GM19467 (cell line): Measurements from ENCODE around the gene MS4A14.
A peak's percentile ranks its signal among the peaks of the same experiment; 100 is the strongest.
"Not testable (repeated sequence)": the region's sequence is repeated elsewhere in the genome, so short reads cannot be mapped to it uniquely, and the experiment has no call there.

Experiments
- ATAC-seq: cut with Tn5 transposase; IDR thresholded peaks from one replicate; pipeline ENCODE4 v1.9.1; 2021; ENCODE audit warnings: mild to moderate bottlenecking, moderate library complexity; ENCODE audit not compliant: unreplicated experiment

Gene MS4A14, protein sequence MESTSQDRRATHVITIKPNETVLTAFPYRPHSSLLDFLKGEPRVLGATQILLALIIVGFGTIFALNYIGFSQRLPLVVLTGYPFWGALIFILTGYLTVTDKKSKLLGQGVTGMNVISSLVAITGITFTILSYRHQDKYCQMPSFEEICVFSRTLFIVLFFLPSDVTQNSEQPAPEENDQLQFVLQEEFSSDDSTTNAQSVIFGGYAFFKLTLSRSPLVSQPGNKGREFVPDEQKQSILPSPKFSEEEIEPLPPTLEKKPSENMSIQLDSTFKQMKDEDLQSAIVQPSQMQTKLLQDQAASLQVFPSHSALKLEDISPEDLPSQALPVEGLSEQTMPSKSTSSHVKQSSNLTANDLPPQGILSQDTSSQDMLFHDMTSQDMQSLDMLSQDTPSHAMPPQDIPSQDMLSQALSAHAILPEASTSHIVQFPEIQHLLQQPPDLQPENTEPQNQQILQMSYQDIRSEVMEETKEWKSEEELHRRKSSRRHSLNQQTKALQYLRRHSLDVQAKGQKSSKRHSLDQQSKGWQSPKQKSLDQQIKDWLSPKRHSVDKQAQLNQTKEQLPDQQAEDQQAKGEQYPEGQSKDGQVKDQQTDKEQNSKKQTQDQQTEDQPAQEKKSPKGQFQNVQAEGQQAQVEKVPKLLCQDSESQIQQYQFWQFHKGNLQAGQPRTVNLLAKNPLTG

DNA sequence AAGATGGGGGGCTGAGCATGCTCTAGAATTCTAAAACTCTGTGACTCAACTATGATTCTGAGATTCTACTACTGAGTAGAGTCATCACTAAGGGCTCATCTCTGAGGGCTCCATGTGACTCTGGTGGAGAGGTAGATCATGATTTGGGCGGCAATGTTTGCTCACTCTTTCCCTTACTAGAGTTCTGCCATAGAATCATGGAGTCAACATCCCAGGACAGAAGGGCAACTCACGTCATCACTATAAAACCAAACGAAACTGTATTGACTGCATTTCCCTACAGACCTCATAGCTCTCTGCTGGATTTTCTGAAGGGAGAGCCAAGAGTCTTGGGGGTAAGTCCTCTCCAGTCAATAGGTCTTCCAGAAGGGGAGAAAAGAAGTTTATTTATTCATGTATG, at the start of gene MS4A14:
TSS of gene MS4A14 (plus strand) at position 78 of the 400 bp plus-strand sequence. CDS start at position 198, 120 bp downstream.
- no peak for ATAC-seq

DNA sequence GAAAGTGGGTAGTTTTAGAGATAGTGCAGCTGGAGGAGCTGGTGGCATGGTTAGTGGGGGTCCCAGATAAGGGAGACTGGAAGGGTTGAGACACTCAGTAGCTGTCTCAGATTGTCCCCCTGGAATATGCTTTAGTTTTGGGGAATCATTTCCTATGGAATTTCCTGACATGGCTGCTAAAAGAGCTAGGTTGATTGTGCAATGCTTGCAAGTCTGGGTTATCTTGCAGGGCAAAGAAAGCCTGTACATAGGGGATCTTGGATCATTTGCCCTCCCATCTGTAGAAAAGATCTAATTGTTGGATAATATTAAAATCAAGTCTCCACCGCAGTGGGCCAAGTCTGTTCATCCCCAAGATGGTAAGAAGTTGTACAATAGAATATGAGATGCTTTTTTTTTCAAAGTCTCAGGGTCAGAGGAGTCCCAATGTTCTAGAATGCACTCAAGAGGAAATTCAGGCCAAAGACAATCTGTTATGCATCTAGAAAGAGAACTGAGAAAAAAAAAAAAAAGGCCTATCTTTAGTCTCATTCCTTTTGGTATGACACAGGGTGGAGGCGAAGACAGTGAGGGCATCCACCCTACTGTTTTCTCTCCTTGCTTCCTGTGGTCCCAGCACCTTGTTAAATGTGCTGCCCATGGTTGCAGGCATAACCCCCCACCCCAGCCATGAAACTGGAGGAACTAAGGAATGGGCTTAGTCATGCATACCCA, 49.0 kb upstream of the MS4A14 start:
- ATAC-seq: no peak

DNA sequence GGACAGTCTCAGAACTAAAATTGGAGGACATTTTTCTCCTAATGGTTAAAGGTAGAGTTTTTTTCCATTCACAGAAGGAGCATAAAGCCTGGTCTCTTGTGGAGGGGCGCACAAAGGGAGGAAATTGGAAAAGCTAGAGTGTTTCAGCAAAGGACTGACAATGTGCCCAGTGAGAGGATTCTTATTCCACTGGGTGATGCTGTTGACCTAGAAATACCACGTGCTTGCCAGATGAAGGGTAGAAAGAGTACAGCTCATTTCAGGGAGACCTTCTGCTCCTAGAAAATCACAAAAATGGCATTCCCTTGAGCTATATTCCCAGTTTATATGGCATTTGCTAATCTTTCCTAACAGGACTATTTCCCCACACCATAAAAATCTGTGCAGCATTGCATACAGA, 48.1 kb upstream of the MS4A14 start:
- no peak for ATAC-seq

DNA sequence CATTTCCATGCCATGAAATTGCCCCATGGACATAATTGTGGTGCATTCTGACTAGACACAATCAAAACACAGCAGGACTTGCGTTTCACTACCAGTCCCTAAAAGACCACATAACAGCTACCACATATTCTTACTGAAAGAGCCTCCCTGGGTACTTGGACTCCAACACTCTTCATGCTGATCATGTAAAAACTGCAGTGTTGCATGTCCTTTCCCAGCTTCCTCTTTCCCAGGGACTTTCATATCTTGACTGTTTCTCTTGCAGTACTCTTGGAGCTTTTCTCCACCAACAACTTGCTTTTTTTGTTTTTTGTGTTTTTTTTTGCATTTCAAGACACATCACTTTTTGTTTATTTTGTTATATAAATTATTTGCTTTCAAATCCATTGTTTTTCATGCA, 46.3 kb upstream of the MS4A14 start:
- ATAC-seq: no peak

DNA sequence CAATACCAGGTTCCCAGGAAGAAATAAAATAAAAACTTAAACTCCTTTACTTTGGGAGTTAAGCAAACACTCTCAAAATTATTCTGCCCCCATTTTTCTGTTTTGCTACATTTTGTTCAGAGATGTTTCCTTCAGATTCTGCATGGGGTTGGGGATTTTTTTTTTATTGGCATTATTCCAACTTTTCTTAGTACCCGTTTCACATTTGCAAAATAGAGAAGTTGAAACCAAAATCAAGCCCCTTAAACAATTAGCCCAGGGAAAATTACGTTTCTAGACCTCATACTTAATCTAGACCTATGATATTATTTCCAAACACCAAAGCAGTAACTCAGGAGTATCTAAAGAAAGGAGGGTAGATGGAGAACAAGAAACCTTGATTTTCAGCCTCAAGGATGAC, 38.5 kb upstream of the MS4A14 start:
- no peak for ATAC-seq

DNA sequence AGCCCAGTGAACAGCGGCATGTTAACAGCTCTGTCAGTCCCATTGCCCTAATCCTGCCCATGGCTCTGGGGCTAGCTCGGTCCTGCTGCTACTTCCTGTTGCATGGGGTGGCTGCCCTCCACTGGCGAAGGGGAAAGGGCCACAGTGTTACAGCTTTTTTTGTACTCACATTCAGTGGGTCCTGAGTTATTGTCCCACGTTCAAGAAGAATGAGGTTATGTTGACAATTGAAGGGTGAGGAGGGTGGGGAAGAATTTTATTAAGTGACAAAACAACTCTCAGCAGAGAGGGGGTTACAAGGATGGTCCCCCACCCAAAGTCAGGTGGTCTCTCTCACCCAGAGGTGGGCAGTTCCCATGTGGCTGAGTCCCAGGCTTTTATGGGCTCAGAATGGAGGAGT, 35.6 kb upstream of the MS4A14 start:
- ATAC-seq: no peak

DNA sequence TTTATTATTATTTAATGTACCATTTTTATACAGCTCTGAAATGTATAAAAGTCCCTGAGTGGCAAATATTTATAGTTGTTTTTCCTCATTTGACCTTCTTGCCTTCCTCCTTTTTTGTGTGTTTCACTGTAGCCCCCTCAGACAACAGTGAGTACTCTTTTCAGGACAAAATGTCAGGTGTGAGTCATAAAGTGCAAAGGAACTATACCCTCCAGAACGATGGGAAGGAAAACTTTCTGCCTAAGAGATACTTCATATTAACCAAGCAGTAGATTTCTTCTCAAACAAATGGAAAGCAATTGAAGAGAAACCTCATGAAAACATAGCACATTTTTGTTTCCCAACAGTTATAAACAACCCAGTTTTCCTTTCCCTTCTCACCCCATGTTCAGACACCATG, 34.0 kb upstream of the MS4A14 start:
- no peak for ATAC-seq

DNA sequence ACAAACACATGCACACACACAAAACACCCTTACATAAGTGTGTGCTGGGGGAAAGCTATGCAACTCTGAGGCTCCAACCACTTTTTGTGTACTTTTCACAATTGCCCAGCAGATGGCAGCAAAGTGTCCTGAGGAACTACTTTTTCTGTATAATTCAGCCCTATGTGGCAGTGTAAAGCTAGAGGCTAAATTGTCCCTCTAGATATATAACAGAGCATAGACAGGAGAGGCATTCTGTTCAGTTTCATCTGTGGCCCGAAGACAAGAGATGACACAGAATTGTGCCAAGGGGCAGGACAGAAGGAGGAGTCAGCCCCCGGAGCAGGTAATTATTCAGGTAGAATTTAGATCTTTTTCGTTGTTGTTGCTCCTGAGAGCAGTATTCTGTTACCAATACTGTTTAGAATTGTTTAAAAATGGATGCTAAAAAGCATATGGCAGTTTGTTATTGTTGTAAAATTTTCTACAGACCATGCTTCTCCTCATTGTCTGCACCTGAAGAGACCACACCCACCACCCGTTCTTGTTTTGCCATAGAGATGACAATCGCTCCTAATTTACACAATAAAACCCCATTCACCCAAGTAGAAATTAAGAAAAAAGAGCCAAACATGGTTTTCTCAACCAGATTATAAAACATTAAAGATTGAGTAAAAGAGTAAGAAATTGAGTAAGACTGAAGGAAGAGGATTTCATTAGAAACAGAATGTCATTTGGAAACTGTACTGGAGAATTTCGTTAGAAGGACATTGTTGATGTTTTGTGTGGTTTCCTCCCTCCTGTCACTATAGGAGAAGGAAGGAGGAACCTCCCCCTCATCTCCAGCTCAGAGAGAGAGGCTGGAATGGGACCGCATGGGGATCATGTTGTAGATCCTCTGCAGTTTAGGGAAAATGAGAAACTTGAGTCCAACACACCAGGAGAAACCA, 32.5 kb upstream of the MS4A14 start:
- ATAC-seq: no peak

DNA sequence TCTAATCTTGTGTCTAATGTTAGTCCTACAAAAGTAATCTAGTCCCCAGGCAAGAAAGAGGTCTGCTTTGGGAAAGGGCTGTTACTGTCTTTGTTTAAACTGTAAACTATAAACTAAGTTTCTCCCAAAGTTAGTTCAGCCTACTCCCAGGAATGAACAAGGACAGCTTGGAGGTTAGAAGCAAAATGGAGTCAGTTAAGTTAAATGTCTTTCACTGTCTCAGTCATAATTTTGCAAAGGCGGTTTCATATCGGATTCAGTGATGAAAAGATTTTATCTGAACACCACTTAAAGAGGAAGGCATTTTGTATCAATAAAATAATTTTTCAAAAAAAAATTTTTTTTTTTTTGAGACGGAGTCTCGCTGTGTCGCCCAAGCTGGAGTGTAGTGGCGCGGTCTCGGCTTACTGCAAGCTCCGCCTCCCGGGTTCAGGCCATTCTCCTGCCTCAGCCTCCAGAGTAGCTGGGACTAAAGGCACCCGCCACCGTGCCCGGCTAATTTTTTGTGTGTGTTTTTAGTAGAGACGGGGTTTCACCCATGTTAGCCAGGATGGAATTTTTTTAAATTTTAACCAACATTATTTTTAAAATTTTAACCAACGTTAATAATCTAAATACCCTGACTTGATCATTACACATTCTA, 29.9 kb upstream of the MS4A14 start:
- ATAC-seq: not testable (repeated sequence)

DNA sequence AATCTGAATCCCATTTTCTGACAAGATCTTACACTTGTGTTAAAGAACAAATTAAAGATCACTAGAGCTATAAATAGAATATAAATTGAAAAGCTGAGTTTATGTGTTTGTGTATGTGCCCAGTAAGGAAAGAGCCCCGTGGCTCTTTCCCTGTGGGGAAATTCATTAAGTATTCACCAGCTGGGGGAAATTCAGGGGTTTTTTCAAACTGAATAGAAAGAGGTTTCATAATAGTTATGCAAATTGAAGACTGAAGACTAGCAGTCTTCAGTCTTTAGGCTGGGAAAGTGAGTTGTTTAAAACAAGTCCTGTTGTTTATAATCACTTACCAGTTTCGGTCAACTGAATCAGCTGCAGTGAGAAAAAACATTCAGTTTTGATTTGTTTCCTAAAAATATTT, 29.2 kb upstream of the MS4A14 start:
- peak; percentile 77 for ATAC-seq

DNA sequence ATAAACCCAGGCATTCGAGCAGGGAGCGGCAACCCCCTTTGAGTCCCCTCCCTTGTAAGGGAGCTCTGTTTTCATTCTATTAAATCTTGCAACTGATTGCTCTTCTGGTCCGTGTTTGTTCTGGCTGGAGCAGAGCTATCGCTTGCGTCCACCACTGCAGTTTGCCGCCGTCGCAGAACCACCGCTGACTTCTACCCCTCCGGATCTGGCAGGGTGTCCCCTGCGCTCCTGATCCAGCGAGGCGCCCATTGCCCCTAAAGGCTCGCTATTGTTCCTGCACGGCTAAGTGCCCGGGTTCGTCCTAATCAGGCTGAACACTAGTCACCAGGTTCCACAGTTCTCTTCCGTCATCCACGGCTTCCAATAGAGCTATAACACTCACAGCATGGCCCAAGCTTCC, 28.4 kb upstream of the MS4A14 start:
- ATAC-seq: no peak

DNA sequence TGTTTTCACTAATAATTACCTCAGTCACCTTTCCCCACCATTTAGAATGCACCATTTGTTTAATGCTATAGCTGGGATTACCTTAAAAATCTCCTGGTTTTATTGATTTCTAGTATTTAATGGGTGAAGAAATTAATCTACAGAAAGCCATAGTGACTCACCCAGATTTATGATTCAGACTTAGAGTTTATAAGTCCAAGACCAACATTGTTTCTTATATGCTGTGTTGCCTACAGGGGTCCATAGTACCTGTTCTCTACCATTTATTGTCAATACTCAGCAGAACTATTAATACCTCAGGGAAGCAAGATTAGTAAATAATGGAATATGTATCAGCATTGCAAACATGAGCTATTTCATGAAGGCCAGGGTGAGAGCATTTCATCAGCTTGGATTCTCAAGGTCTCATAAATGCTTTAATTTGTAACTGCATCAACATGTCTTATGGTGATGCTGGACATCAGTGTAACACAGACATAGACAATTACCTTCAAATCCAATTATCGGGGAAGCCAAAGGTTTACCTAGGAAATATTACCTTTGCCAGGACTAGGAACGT, 25.9 kb upstream of the MS4A14 start:
- no peak for ATAC-seq

DNA sequence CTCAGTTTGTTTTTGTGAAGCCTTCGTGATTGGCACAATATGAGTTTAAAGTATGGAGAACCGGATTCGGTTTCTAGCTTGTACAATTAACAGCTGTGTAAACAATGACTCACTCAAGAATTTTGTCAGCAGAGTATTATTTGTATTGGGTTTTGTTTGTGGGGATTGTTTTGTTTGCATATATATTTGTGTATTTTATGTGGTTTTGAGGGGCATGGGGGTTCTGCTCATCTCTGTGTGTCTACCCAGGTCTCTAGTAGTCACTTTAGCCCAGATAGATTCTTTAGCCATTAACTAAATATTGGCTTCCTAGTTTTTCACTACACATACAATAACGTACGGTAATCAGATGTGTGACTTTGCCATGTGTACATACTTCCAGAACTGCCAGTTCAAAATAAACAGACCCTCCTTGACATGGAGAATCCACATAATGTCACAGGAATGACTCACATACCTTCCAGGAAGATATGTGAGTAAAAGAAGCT, 25.4 kb upstream of the MS4A14 start:
- no peak for ATAC-seq

DNA sequence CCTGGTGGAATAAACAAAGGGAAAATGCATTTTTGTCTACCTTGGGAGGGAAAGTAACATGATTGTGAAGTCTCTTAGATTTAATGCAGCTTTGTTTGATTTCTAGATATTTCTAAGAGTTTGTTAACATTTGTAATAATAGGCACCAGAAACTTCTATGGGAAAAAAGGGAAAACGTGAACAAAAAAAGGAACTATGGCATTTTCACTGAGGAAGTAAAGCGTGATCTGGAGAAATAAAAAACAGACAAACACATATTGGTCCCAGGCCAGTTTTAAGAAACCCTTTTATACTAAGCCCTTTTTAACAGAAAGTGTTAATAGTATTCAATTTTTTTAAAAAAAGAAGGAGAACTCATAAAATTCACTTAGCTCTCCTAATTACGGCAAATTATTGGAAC, 24.9 kb upstream of the MS4A14 start:
- ATAC-seq: no peak

DNA sequence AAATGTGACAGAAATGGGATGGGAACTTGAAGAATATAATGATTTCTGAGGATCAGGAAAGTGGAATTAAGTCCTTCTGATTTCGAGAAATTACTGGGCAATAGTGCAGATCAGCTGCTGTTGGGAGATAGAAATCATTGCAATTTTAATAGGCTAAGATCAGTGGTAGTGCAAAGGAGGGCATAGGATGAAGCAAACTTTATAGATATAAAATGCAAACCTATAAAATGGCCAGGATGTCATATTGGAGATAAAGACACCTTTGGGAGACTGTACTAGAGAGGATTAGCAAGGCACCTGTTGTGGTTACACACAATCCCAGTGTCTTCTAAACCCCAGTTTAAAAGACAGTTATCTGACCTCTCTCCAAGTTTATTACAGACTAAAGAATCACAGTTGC, 24.4 kb upstream of the MS4A14 start:
- no peak for ATAC-seq

DNA sequence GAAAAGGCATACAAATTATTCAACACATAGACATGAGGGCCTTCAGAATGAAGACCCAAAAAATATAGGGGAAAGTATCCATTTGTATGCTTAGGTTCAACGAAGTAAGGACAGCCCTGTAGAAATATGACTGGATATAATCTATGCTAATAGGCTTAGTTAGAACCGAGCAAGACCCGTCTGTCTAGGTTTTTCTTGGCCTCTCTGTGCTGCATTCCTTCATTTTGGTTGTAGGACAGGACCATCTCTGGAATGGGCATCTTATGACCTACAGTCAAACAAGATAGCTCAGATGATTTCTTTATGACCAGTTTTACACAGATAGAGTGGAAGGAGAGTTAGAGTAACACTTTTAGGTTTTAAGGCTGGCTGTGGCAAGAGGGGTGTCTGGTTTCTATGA, 23.5 kb upstream of the MS4A14 start:
- ATAC-seq: no peak

DNA sequence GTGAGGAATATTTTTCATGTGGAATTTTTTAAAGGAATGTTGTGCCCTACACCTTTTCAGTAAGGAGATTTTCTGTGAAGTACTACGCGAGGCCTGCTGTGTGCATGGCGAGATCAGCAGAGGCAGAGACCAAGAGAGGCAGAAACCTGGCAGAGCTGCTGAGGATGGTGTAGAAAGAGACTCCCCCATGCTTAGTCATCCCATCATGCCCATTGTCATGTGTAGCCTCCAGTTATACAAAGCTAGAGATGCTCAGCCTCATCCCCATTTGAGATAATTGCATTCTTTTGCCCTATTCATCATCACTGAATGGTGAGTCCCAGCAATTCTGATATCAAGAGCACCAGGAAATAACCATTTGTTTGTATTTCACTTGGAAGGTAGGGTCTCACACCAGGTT, 20.9 kb upstream of the MS4A14 start:
- ATAC-seq: no peak

DNA sequence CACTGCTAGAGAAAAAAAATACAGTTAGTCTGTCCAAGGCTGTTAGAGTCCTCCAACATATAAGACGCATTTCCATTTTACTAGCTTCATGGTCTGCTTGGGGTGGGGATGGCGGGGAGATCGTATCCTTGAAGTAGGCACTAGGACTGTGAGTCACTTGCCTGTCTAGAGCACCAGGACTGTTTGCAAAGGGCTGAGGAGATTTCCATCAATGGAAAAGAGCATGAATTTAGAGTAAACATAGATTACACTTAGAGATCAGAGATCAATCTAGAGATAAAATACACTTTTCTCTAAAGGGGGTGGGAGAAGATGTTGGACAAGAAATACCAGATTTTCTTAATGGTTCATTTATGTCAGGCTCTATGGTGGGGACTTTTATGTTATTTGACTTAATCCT, 19.7 kb upstream of the MS4A14 start:
- no peak for ATAC-seq

DNA sequence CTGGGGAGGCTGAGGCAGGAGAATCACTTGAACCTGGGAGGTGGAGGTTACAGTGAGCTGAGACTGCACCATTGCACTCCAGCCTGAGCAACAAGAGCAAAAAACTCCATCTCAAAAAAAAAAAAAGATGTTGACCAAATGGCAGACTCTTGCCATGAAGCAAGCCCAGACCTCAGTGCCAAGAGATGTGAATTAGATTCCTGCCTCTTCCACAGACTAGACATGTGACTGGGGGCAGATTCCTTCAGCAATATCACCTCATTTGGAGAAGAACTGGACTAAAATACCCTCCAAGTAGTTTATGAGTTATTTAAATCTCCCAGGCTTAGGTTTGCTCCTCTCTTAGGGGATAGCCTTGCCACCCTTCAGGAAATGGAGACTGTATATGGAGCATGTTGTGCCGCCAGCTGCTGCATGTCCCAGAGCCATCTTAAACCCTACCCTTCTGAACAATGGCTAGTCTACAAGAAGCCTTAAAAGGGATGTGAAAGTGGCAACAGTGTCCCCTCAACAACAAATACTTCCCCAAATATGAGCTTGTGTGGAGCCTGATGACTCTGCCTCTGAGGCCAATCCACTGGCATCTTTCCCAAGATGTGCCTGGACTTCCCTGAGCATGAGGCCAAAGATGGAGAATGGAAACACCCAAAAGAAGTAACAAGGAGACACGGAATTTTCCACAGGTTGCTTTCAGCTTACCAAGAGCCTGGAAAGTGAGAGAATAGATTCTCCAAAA, 18.7 kb upstream of the MS4A14 start:
- ATAC-seq: peak; percentile 39
